Right ventricle myocardium inferior (tissue), 1 donor: ENCODE data around the gene ITPR1. TPM values are rescaled to one million over a fixed set of nuclear protein-coding genes. Genes with fewer than 3 reads are reported as not detected.
"Not testable (repeated sequence)": the region's sequence is repeated elsewhere in the genome, so short reads cannot be mapped to it uniquely, and the experiment has no call there.

Source experiments
- ATAC-seq: fragments of 200-7000 bp; cut with Tn5 transposase; one replicate; pipeline ENCODE4 v1.9.1; 2020; ENCODE audit warnings: mild to moderate bottlenecking, moderate library complexity
- DNase-seq: peaks from one replicate; pipeline ENCODE4 v3.0.0; 2021; ENCODE audit errors: missing footprints
- intact Hi-C: fragments of 100-400 bp; cut with DNase I; formaldehyde crosslinking; loops from one replicate; pipeline ENCODE4 v1.11.0; 2022
- long read RNA-seq: library from polyadenylated mRNA; unstranded; transcript quantifications from one replicate; pipeline ENCODE4 v2.0.0, GENCODE V29; 2021
- total RNA-seq: library from RNA; stranded (reverse); fragmentation: NEBNext Ultra II Directional; extraction: Animal tissue kit (Norgen Biotek cat#: 25700); gene quantifications from one replicate; pipeline ENCODE4 v1.2.1, GENCODE V29; 2021
- donor health status: DM: no; HTN: yes; CAD: no; lungs with severe emphysema.

Gene ITPR1
- total RNA-seq: 22.4 TPM
- long read RNA-seq, partial matches to known transcripts: 0 of 1 reads
- long read RNA-seq, other reads (novel, unspliced or antisense): 0 of 1 reads

DNA sequence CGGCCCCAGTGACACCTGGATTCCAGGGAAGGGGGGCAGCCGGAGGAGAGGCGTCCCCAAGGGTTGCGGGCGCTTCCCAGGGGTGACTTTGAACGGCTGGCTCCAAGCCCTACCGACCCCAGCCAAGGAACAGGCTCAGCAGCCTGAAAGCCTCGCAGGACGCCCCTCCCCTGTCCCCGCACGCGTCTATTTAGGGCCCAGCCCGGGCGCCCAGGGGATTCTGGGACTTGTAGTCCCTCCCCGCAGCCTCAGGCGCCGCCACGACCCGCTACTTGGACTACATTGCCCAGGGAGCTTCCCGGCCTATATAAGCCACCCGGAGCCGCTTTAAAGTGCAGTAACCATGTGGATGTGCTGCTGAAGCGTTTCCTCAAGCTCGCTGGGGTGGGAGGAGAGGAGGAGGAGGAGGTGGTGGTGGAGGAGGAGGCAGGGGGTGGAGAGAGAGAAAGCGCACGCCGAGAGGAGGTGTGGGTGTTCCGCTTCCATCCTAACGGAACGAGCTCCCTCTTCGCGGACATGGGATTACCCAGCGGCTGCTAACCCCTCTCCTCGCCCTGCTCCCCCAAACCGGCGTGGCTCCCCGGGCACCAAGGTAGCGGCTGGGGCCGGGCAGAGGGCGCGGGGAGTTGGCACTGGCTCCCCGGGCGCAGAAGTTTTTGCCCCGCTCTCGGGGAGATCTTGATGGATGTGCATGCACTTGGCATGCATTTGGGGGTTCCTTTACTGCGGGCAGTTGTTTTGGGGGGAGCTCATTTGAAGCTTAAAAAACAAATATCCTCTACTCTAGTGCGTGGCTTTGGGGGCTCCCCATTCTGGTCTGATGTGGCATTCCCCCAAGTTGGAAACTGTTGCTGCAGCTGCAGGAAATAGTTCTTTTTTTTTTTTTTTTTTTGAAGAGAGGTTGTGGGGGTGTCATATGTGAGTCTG, at the start of gene ITPR1:
ITPR1 (plus strand) TSS at position 335 of the 927 bp plus-strand sequence. CDS start 23,144 bp downstream, outside the sequence.
- ATAC-seq (peak; percentile 98), DNase-seq (peak; percentile 100)
- intact Hi-C loops: loop anchor here (2.0 to 10.0 kb wide), 3 partner anchors 34 to 138 kb away; no protein-coding TSS in a partner anchor

- intact Hi-C loops: no loop called here
- no peak for ATAC-seq
- DNase-seq: no peak
Observed at GRCh38 chr3:4447295-4447999, 45.7 kb upstream of the ITPR1 start.

GRCh38 chr3:4448187-4448586, 45.0 kb upstream of the ITPR1 start:
- ATAC-seq: no peak
- intact Hi-C loops: no loop called here
- no peak for DNase-seq

GRCh38 chr3:4449043-4449805, 43.9 kb upstream of the ITPR1 start:
- intact Hi-C loops: no loop called here
- no peak for DNase-seq
- ATAC-seq: no peak

- no peak for DNase-seq
- intact Hi-C loops: no loop called here
- no peak for ATAC-seq
Observed at GRCh38 chr3:4454142-4454541, 39.0 kb upstream of the ITPR1 start.

- DNase-seq, intact Hi-C loops, ATAC-seq: not testable (repeated sequence)
Observed at GRCh38 chr3:4456780-4457179, 36.4 kb upstream of the ITPR1 start.

DNA sequence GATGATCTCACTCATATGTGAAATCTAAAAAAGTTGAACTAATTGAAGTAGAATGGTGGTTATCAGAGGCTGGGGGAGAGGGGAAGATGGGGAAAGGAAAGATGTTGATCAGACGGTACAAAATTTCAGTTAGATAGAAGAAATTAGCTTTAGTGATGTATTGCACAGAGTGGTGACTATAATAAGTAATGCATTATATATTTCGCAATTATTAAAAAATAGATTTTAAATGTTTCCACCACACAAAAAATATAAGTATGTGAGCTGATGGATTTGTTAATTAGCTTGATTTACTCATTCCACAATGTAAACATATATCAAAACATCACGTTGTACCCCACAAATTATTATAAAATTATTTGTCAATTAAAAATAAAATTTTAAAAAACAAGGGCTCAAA, 34.2 kb upstream of the ITPR1 start:
- DNase-seq (no peak), ATAC-seq (no peak)
- intact Hi-C loops: no loop called here

- intact Hi-C loops: no loop called here
- ATAC-seq (no peak), DNase-seq (no peak)
Observed at GRCh38 chr3:4460334-4460733, 32.8 kb upstream of the ITPR1 start.

DNA sequence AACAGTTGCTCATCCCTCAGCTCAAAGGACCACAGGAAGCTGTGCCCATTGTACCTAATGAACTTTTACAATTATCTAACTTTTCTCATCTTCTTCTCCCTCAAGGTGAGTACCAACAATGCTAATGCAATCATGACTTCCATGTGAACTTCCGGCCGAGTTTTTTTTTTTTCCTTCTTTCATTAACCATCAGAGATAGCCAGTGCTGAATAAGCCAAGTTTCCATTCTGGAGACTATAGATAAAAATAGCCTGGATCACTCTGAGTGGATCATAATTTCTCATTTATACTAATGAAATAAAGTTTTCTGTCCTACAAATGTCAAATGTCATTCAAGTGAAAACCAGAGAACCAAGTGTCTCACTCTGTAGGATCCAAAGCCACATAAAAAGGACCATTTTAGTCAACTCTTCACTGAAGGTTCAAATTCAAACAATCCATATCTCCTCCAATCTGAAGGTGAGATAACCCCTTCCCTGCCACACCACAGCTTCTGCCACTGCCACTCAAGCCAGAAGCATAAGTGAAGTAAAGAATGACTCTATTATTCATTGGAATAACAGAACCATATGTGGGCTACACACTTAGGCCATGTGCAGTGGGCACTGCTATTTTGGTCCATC, 31.6 kb upstream of the ITPR1 start:
- DNase-seq (no peak), ATAC-seq (no peak)
- intact Hi-C loops: no loop called here

- DNase-seq: no peak
- intact Hi-C loops: no loop called here
Observed at GRCh38 chr3:4462369-4463040, 30.6 kb upstream of the ITPR1 start.

DNA sequence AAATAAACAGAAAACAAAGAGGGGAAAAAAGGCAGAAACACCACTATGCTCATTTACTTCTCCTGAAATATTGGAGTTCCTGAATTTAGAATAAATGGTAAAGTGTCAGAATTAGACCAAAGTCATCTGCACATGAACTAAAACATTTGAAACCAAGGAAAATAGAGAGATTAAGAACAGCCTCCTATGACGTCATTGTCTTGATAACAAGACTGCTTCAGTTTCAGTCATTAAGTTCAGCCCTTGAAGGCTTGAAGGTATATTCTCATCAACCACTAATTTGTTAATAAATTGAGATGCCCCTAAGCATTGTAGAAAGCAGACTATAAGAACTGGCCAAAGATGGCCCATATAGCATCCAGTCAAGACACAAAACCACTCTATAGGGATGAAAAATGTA, 28.6 kb upstream of the ITPR1 start:
- ATAC-seq (no peak), DNase-seq (no peak)
- intact Hi-C loops: no loop called here

More at GRCh38 chr3:4462369-4463040, 30.6 kb upstream of the ITPR1 start:
- ATAC-seq: no peak

- peak; percentile 94 for DNase-seq
- intact Hi-C loops: loop anchor here (5.0 kb wide), 1 partner anchor 165 kb away; no protein-coding TSS in a partner anchor
- peak; percentile 97 for ATAC-seq
Observed at GRCh38 chr3:4466741-4467521, 26.2 kb upstream of the ITPR1 start, which contains the start of gene SUMF1. Gene SUMF1, minus strand, starts transcription at chr3:4467269. Its CDS starts 24 bp downstream, at chr3:4467245.

GRCh38 chr3:4467522-4467867, 25.7 kb upstream of the ITPR1 start:
- intact Hi-C loops: loop anchor here (5.0 kb wide), 1 partner anchor 165 kb away; no protein-coding TSS in a partner anchor
- ATAC-seq (no peak), DNase-seq (no peak)

- intact Hi-C loops: no loop called here
- DNase-seq (no peak), ATAC-seq (no peak)
Observed at GRCh38 chr3:4471907-4472306, 21.2 kb upstream of the ITPR1 start.

DNA sequence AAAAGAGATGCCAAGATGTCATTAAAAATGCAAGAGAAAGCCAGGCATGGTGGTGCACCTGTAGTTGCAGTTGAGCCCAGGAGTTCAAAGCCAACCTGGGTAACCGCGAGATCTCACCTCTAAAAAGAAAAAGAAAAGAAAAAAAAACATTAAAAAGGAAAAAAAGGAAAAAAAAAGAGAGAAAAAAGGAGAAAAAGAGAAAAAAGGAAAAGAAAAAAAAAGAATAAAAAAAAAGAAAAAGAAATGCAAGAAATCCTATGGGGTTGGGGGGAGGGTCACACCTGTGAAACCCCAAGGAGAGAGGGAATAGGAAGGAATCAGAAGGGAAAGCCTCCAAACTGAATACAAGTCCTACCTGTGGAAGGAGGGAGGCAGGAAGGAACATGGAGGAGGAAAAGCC, 20.8 kb upstream of the ITPR1 start:
- intact Hi-C loops: no loop called here
- no peak for DNase-seq
- ATAC-seq: no peak

DNA sequence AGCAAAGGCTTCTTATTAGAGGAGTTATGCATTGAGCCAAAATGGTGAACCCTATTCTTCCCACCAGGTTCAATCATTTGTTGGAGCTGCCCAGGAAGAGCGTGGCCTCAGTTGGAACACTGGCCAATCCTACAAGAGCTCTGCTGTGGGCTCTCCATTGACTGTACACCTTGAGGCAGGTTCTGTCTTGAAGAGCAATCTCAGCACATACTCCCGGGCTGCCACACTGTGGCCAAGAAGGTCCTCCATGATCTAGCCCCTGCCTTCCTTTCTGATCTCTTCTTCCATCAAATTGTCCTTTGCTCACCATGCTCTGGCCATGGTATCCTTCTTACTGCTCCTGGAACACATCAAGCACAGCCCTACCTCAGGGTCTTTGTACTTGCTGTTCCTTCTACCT, 20.4 kb upstream of the ITPR1 start:
- intact Hi-C loops: no loop called here
- no peak for ATAC-seq
- no peak for DNase-seq
